Measurements from ENCODE around the gene CDH23.

CDH23 gene

DNA sequence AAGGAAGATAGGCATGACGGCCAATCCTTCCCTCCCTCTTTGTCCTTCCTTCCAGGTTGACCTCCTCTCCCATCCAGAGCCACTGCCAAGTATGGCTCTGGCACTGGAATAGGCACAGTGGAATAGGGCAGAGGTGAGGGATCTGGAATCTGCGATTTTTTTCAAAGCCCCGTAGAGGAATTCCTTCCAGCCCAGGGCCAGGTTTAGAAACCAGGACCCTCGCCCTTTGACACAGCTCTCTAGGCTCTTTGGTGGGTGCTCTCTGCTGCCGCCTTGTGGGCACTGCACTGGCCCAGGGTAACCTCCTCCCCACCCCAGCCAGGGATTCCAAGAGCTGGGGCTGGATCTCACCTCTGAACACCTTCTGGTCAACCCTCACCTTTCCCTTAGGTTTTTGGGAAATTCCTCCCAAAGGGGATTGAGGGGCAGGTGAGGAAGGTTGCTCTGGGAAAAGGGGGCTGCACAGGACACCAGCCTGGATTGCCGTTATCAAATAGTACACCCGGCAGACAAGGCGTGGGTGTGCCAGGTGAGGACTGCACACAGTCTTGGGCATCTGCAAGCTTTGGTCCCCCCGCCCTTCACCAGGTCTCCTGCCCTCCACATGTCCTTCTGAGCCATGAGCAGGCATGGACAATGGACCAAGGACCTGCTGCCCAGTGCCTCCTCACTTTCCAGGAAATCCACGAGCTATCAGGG lies 300.1 kb downstream of the CDH23 start:
- DNase-seq: peak; percentile 90

- DNase-seq: no peak
Measured at GRCh38 chr10:71697938-71698709, 301.4 kb downstream of the CDH23 start.

DNA sequence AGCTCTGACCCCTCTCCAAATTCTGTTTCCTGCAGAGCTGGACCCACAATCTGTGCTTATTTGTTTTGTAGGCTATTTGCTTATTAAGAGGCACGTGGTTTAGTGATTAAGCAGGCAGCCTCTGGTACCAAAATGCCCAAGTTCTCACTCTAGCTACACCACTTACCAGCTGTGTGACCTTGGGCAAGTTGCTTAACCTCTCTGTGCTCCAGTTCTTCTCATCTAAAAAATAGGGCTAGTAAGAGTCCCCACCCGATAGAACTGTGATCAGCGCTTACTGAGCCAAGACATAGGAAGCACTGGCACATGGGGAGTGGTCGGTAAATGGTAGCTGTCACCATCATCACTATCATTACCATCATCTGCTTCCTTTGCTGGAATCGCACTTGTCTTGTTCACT lies 302.0 kb downstream of the CDH23 start:
- DNase-seq: no peak

- no peak for DNase-seq
Measured at GRCh38 chr10:71700731-71701368, 304.1 kb downstream of the CDH23 start.

DNA sequence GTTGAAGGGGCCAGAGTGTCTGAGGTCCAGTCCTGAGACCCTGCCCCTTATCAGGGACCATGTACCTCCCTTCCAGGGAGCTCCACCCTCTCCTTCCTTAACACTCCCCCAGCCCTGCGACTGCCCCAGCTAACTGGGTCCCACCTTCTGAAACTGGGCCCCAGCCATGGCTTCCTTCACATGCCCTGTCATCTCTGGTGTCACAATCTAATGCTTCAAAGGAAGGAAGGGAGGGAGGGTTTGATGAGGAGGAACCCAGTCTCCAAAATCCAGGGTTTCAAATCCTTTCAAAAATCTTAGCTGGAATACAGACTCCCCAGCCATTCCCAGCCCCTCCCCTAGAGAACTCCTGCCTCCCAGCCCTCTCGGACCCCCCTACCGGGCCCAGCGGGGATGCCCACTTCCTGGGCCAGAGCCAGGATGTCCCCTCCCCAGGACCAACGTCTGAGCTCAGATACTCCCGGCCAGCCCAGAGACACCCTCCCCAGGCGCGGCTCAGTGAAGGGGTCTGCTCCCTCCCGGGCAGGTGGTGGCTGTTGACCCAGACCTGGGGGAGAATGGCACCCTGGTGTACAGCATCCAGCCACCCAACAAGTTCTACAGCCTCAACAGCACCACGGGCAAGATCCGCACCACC lies 304.9 kb downstream of the CDH23 start:
- DNase-seq: no peak

DNA sequence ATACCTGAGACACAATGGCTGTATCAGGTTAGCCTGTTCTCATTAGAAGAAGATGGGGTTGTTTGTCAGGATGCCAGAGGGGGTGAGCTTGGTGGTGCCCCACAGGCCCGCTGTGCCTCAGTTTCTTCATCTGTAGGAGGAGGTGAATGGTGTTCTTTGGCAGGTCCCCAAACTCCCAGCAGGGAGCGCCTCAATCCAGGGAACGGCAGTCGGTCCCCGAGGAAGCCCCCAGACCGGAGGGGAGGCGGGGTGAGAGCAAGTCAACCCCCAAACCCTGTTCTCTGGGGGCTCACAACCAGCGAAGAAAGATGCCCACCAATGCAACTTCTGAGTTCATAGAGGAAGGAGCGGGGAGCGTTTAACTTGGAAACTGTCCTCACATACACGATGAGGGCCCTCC lies 306.9 kb downstream of the CDH23 start:
- DNase-seq: no peak

DNA sequence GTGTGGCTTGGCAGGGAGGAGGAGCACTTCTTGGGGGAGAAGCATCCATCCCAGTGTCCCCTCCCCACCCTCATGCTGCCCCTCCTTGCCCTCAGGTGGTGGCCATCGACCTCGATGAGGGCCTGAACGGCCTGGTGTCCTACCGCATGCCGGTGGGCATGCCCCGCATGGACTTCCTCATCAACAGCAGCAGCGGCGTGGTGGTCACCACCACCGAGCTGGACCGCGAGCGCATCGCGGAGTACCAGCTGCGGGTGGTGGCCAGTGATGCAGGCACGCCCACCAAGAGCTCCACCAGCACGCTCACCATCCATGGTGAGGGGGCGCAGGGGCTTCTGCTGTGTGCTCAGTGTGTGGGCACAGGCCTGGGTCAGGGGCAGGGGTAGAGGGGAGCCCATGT lies 308.1 kb downstream of the CDH23 start:
- DNase-seq: no peak

GRCh38 chr10:71705582-71705981 lies 308.9 kb downstream of the CDH23 start:
- DNase-seq: no peak

DNA sequence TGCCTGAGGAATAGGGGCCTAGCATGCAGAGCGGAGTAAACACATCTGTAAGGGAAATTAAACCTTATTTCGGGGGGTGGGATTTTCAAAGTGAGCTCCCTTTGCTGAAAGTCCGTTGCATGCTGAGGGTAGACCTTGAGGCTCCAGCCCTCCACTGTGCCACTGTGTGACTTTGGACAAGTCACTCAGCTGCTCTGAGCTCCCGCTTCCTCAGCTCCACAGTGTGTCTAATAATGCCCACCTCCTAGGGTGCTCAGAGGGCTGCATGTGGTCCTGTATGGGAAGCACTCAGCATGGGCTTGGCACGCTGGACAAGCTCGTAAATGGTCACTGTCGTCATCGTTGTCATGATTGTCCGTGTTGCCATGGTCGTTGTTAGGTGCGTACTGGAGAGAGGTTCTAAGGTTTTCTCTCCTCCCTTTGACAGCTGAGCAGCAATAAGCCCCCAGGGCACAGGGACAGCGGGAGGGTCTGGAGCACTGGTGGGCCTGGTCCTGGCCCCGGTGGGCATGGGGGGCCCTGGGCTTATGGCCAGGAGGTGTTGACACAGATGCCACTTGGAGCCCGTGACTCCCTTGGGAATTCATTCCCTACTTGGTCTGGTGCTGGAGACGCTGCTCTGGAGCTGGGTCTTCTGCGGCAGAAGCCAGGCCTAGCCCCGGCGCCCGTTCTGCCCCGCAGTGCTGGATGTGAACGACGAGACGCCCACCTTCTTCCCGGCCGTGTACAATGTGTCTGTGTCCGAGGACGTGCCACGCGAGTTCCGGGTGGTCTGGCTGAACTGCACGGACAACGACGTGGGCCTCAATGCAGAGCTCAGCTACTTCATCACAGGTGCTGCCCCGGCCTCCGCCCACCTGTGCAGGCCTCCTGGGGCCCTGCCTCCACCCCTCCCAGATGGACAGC lies 309.7 kb downstream of the CDH23 start:
- no peak for DNase-seq

- no peak for DNase-seq
Measured at GRCh38 chr10:71707240-71707789, 310.6 kb downstream of the CDH23 start.

DNA sequence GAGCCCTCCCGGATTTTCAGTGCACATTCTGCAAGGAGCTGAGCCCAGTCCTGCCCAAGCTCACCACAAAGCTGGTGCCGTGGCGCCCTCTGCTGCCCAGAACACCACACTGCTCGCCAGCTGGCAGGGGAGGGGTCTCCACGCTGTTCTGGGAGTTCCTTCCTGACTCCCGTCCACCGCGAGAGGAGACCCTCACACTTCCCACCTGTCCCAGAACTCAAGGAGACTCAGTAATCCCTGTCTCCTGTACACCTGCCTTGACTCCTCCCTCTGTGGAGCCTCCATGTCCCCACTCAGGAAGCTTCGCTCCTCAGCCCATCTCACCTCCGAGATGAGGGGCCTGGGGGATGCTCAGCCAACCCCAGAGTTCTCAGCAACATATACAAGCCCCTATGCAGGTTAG lies 311.6 kb downstream of the CDH23 start:
- peak; percentile 78 for DNase-seq

DNA sequence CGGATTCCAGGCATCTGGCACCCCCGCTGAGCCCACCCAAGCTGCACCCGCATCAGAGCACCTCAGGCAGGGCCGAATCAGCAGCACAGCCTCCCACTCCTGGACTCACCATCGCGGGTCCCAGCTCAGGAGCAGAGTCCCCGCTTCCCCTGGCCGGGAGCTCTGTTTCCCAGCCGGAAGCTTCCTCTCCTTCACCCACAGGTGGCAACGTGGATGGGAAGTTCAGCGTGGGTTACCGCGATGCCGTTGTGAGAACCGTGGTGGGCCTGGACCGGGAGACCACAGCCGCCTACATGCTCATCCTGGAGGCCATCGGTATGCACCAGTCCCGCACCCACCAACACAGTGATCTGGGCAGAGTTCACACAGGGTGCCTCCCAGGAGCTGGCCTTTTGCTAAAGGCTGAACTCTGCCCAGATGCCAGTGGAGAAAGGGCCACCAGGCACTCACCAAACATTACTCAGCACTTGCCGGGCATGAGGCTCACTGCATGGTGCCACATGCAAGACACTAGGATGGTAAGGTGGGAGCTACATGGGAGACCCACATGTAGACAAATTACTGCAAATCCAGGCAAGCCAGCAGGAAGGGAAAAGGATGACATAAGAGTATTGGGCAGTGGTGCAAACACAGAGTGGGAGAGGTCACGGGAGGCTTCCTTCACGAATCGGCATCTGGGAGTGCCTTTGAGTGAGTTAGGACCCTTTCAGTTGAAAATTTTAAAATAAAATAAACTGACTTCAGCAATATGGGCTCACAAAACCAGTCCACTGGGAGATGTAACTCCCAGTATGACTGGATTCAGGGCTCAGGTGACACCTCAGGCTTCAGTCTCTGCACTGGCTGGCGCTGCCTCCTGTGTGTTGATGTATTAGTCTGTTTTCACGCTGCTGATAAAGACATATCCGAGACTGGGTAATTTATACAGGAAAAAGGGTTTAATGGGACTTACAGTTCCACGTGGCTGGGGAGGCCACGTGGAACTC lies 312.5 kb downstream of the CDH23 start:
- no peak for DNase-seq

DNA sequence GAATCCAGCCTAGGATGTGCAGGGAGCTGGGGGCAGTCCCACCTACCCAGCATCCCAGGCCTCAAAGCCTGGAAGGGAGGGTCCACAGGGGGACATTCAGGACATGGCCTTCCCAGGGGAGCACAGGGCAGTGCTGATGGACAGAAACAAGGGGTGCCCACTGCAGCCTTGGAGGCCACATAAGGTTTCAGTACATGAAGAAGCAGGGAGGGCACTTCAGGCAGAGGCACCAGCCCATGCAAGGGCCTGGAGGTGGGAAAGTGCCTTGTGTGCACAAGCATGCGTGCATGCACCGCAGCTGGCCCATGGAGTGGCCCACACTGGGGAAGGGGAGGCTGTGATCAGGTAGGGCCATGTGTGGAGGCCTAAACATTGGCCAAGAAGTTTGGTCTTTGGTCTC lies 313.8 kb downstream of the CDH23 start:
- DNase-seq: no peak

GRCh38 chr10:71711052-71711623 lies 314.4 kb downstream of the CDH23 start:
- DNase-seq: no peak

GRCh38 chr10:71712170-71712569 lies 315.4 kb downstream of the CDH23 start:
- no peak for DNase-seq

DNA sequence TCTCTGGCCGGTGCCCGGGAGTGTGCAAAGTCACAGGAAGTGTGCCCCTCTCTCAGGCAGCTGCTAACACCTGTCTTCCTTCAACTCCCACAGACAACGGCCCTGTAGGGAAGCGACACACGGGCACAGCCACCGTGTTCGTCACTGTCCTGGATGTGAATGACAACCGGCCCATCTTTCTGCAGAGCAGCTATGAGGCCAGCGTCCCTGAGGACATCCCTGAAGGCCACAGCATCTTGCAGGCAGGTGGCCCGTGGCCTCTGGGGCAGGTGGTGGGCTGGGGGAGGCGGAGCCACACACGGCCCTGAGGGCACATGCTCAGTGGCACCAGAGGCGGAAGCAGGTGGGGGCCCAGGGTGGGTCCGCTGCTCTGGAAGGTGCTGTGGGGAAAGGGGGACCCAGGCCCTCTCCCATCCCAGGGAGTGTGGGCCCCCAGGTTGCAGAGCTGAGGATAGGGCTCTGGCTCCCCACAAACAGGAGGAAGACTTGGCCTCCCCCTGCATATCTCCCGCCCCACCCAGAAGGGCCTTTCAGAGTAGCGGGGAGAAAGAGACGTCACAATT lies 315.9 kb downstream of the CDH23 start:
- no peak for DNase-seq

GRCh38 chr10:71713135-71714030 lies 316.7 kb downstream of the CDH23 start:
- DNase-seq: no peak

- no peak for DNase-seq
Measured at GRCh38 chr10:71714031-71714410, 317.3 kb downstream of the CDH23 start.

- DNase-seq: no peak
Measured at GRCh38 chr10:71714592-71714991, 317.9 kb downstream of the CDH23 start.
